HepG2 (cell line): ENCODE data around the gene ZNF446. TPM values are rescaled to one million over a fixed set of nuclear protein-coding genes. Genes with fewer than 3 reads are reported as not detected.

Source experiments
- ATAC-seq: fragments of 200-7000 bp; cut with Tn5 transposase; 3 replicates; pipeline ENCODE4 v1.9.1; 2020; ENCODE audit warnings: mild to moderate bottlenecking, moderate library complexity
- BruUV-seq: library from RNA; stranded (reverse); fragments of 400-500 nt; replicated peaks from 2 replicates; lab custom pipeline; 2021; lab: Mats Ljungman, UMichigan
- CTCF ChIA-PET: fragments of 300-600 bp; formaldehyde crosslinking; extraction: SDS; loops from one replicate; lab custom pipeline; 2021; ENCODE audit warnings: low total read pairs, inconsistent platforms, low intra/inter-chr PET ratio; lab: Yijun Ruan, JAX
- POLR2A ChIA-PET: fragments of 350-600 bp; sonication (Branson Sonifier 250); formaldehyde crosslinking; loops from one replicate; lab custom pipeline; 2020; ENCODE audit warnings: antibody characterized with exemption, inconsistent platforms; lab: Yijun Ruan, JAX
- DNase-seq: peaks from one replicate; pipeline ENCODE4 v3.0.0-alpha.2; 2015; ENCODE audit warnings: low spot score
- FAIRE-seq: peaks from 3 replicates; lab custom pipeline; 2011; peaks lifted over from hg19 to GRCh38; lab: Jason Lieb, UNC
- H2AFZ ChIP-seq: one replicate; pipeline ENCODE4 v1.6.1; 2011; ENCODE audit warnings: low read length, inconsistent platforms
- H3K27ac ChIP-seq: fragments of 300-600 bp; 3 replicates; pipeline ENCODE4 v1.8.0; 2011; ENCODE audit warnings: mixed run types, mild to moderate bottlenecking, mixed read lengths, low read length, inconsistent platforms; ENCODE audit not compliant: insufficient read depth; ENCODE audit errors: extremely low read length
- H3K27me3 ChIP-seq, 2 experiments: fragments of 200-600 bp in 1 of 2; 2 replicates in 1 of 2; 3 replicates in 1 of 2; pipeline versions ENCODE4 v1.6.0 to v1.8.0; 2011; ENCODE audit warnings: low read length in 2 of 2, mild to moderate bottlenecking in 2 of 2, moderate library complexity in 2 of 2, inconsistent platforms in 1 of 2; ENCODE audit not compliant: insufficient read depth in 2 of 2, control insufficient read depth in 1 of 2
- H3K36me3 ChIP-seq, 2 experiments: fragments of 200-600 bp in 1 of 2; replicated peaks in 1 of 2; 2 replicates in 1 of 2; 3 replicates in 1 of 2; pipeline versions ENCODE4 v1.5.1 to v1.8.0; 2011; ENCODE audit warnings: low read length in 2 of 2, inconsistent platforms in 1 of 2; ENCODE audit not compliant: insufficient read depth in 2 of 2, control insufficient read depth in 1 of 2
- H3K4me1 ChIP-seq: 2 replicates; pipeline ENCODE4 v1.5.1; 2012; ENCODE audit warnings: low read length, inconsistent platforms; ENCODE audit not compliant: insufficient read depth
- H3K4me2 ChIP-seq: 2 replicates; pipeline ENCODE4 v1.6.0; 2011; ENCODE audit warnings: low read depth, low read length, inconsistent platforms
- H3K4me3 ChIP-seq, 3 experiments: fragments of 200-600 bp in 1 of 3; sonication (generic), shearing (Covaris generic) in 1 of 3; replicated peaks in 1 of 3; 2 replicates each; pipeline ENCODE4 v1.5.1; 2011 to 2016; ENCODE audit warnings: low read length in 3 of 3, inconsistent platforms in 2 of 3, low read depth in 2 of 3, mild to moderate bottlenecking in 2 of 3, control low read depth in 1 of 3, mixed read lengths in 1 of 3; ENCODE audit not compliant: insufficient read depth in 1 of 3
- H3K79me2 ChIP-seq: one replicate; pipeline ENCODE4 v1.6.1; 2011; ENCODE audit warnings: low read length, inconsistent platforms; ENCODE audit not compliant: insufficient read depth
- H3K9ac ChIP-seq: 2 replicates; pipeline ENCODE4 v1.6.0; 2011; ENCODE audit warnings: mild to moderate bottlenecking, low read depth, low read length, inconsistent platforms; ENCODE audit not compliant: insufficient read depth
- H3K9me3 ChIP-seq: 2 replicates; pipeline ENCODE4 v1.5.1; 2012; ENCODE audit warnings: mild to moderate bottlenecking, low read length
- H4K20me1 ChIP-seq: 2 replicates; pipeline ENCODE4 v1.6.0; 2011; ENCODE audit warnings: inconsistent platforms, mild to moderate bottlenecking, low read length, moderate library complexity; ENCODE audit not compliant: insufficient read depth
- FUBP1 ChIP-seq: sonication (generic); formaldehyde crosslinking; IDR thresholded peaks from 2 replicates; pipeline ENCODE4 v1.5.1; 2020; ENCODE audit warnings: missing genetic modification reagents, mild to moderate bottlenecking, borderline replicate concordance
- HOXA3 ChIP-seq: sonication (generic); formaldehyde crosslinking; IDR thresholded peaks from 2 replicates; pipeline ENCODE4 v1.5.0; 2020; ENCODE audit warnings: missing genetic modification reagents
- MNT ChIP-seq: fragments of 450-650 bp; IDR thresholded peaks from 2 replicates; pipeline ENCODE4 v1.6.1; 2016
- ZNF878 ChIP-seq: sonication (generic); formaldehyde crosslinking; IDR thresholded peaks from 2 replicates; pipeline ENCODE4 v1.8.1; 2023; ENCODE audit warnings: mild to moderate bottlenecking, missing genetic modification reagents, moderate library complexity
- WGBS: methylation state at CpG from one replicate; pipeline ENCODE4 v1.1.6; 2017; ENCODE audit warnings: low lambda C conversion rate; 5-methylcytosine and 5-hydroxymethylcytosine counted together
- in situ Hi-C: cut with HindIII; loops from 2 replicates; pipeline ENCODE4 v1.10.0; 2017; ENCODE audit warnings: low pct_unique_long_range_greater_than_20kb; ENCODE audit not compliant: extremely low pct_ligation_motif_present
- intact Hi-C: fragments of 100-400 bp; cut with micrococcal nuclease; formaldehyde crosslinking; loops from one replicate; pipeline ENCODE4 v1.10.0; 2022; ENCODE audit not compliant: unreplicated experiment
- polyA plus RNA-seq, 8 experiments: library from polyadenylated mRNA; depleted of rRNA in 3 of 8; stranded (reverse) in 7 of 8; unstranded in 1 of 8; fragments of >200 nt; fragmentation: Illumina TruSeq in 4 of 8; extraction: Trizol in 4 of 8; gene quantifications; 2 replicates each; pipeline versions ENCODE4 v1.2.1 to v1.2.3, GENCODE V29; 2011 to 2016; ENCODE audit warnings: low read depth in 4 of 8, missing spikeins in 1 of 8, mixed read lengths in 1 of 8; ENCODE audit not compliant: insufficient read depth in 1 of 8
- total RNA-seq, 5 experiments: library from RNA; depleted of rRNA; stranded (reverse); fragments of >200 nt; fragmentation: Illumina TruSeq; extraction: Trizol; gene quantifications; 2 replicates each; pipeline ENCODE4 v1.2.3, GENCODE V29; 2016; ENCODE audit warnings: low read depth in 1 of 5
- TF ChIP-seq, protein P1 (sequence below): IDR thresholded peaks from 2 replicates; pipeline ENCODE4 v1.6.1; 2016; ENCODE audit warnings: mild to moderate bottlenecking

Gene ZNF446
- total and polyA plus RNA-seq, 2 of the 13 experiments (the other 11 are each of a cell fraction or from before 2014, with no cell fraction given) = 3.0 to 3.6 TPM

GRCh38 chr19:58456111-58456510 is 20.0 kb upstream of the ZNF446 start:
- no peak for FAIRE-seq
- H2AFZ ChIP-seq = no peak overlapping the region
- H3K4me1 ChIP-seq = no peaks in the 10 kb centered on the region
- H3K4me3 ChIP-seq = no peak overlapping the region
- in situ Hi-C loops = no loop called here
- BruUV-seq = no TSS peak
- no peak for DNase-seq
- no peak overlapping the region for H3K27ac ChIP-seq
- H3K79me2 ChIP-seq = no peaks in the 10 kb centered on the region
- H4K20me1 ChIP-seq = no peaks in the 10 kb centered on the region
- ChIA-PET CTCF (no interaction called here), POLR2A (no interaction called here)
- WGBS = 97% methylated on average over 35 of the region's 35 CpGs
- H3K9ac ChIP-seq = no peak overlapping the region
- no peak for ATAC-seq
- intact Hi-C loops = no loop called here
- H3K4me2 ChIP-seq = no peak overlapping the region
- no peaks in the 10 kb centered on the region for H3K27me3 ChIP-seq
- TF ChIP-seq ZNF878 (CRISPR knock-in tag) (no peak), MNT (no peak), HOXA3 (CRISPR knock-in tag) (no peak), FUBP1 (CRISPR knock-in tag) (no peak)
- TF ChIP-seq, protein P1, sequence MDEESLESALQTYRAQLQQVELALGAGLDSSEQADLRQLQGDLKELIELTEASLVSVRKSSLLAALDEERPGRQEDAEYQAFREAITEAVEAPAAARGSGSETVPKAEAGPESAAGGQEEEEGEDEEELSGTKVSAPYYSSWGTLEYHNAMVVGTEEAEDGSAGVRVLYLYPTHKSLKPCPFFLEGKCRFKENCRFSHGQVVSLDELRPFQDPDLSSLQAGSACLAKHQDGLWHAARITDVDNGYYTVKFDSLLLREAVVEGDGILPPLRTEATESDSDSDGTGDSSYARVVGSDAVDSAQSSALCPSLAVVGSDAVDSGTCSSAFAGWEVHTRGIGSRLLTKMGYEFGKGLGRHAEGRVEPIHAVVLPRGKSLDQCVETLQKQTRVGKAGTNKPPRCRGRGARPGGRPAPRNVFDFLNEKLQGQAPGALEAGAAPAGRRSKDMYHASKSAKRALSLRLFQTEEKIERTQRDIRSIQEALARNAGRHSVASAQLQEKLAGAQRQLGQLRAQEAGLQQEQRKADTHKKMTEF (CRISPR knock-in tag) = no peak
- H3K36me3 ChIP-seq = no peaks in the 10 kb centered on the region
- no peaks in the 10 kb centered on the region for H3K9me3 ChIP-seq
